HG02610 (cell line): ENCODE measurements around the gene APLF.

Experiments used
- ATAC-seq: cut with Tn5 transposase; IDR thresholded peaks from one replicate; pipeline ENCODE4 v1.9.1; 2021; ENCODE audit warnings: mild to moderate bottlenecking, moderate library complexity; ENCODE audit not compliant: unreplicated experiment

APLF gene

DNA sequence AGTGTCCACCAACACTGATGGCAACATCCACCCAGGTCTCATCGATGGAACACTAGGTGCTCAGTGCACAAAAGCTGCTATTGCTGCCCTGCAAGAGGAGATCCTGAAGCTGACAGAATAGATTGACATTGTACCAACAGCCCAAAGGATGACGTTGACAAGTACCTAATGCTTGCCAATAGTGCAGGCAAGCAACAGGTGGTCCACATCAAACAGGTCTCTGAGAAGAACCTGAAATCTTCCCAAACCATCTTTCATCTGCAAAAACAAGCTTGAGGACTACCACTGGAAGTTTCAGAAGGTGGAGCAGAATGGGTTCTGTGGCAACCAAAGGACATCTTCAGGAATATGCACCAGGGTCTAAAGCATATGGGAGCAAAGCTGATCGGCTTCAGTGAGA is 160.2 kb downstream of the APLF start:
- no peak for ATAC-seq
